Choroid plexus epithelial cell (primary cell): ENCODE data around the gene SPATA20.

Experiments
- DNase-seq: peaks from one replicate; pipeline ENCODE4 v3.0.0-alpha.2; 2010; ENCODE audit warnings: low read depth
- H3K4me3 ChIP-seq: 2 replicates; pipeline ENCODE4 v1.5.1; 2011; ENCODE audit warnings: low read depth, mild to moderate bottlenecking, control low read depth, low read length, moderate library complexity
- CTCF ChIP-seq: conservative IDR thresholded peaks from 2 replicates; pipeline ENCODE4 v1.5.1; 2011; ENCODE audit warnings: low read depth, mild to moderate bottlenecking, control low read depth, inconsistent platforms, low read length, moderate library complexity

The SPATA20 gene

GRCh38 chr17:50564916-50565315, 17.9 kb downstream of the SPATA20 start:
- peak; percentile 52 for DNase-seq
- no peak overlapping the region for H3K4me3 ChIP-seq
- no peak for TF ChIP-seq CTCF

GRCh38 chr17:50565402-50566350, 18.7 kb downstream of the SPATA20 start:
- no peak for TF ChIP-seq CTCF
- no peak overlapping the region for H3K4me3 ChIP-seq
- DNase-seq = no peak

- no peak for DNase-seq
- no peak for TF ChIP-seq CTCF
- H3K4me3 ChIP-seq = no peak overlapping the region
Measured at GRCh38 chr17:50566886-50567285, 19.9 kb downstream of the SPATA20 start.

- DNase-seq = no peak
- no peak for TF ChIP-seq CTCF
- no peak overlapping the region for H3K4me3 ChIP-seq
Measured at GRCh38 chr17:50568659-50569058, 21.7 kb downstream of the SPATA20 start.

GRCh38 chr17:50569592-50569991, 22.6 kb downstream of the SPATA20 start:
- no peak for TF ChIP-seq CTCF
- DNase-seq = no peak
- no peak overlapping the region for H3K4me3 ChIP-seq

- TF ChIP-seq CTCF = no peak
- DNase-seq = no peak
- H3K4me3 ChIP-seq = no peak overlapping the region
Measured at GRCh38 chr17:50570032-50570431, 23.1 kb downstream of the SPATA20 start.

- no peak for TF ChIP-seq CTCF
- no peak overlapping the region for H3K4me3 ChIP-seq
- DNase-seq = no peak
Measured at GRCh38 chr17:50570528-50570927, 23.6 kb downstream of the SPATA20 start.
